Neural cell (in vitro differentiated cells): ENCODE measurements around the gene SIDT1.

Experiments used
- POLR2AphosphoS5 ChIP-seq: IDR thresholded peaks from 2 replicates; pipeline ENCODE4 v1.6.1; 2012
- TAF1 ChIP-seq: IDR thresholded peaks from 2 replicates; pipeline ENCODE4 v1.6.1; 2012; ENCODE audit warnings: low read depth
- TF ChIP-seq, protein P1 (sequence below): fragments of 450-650 bp; IDR thresholded peaks from 2 replicates; pipeline ENCODE4 v1.5.1; 2014; ENCODE audit warnings: antibody characterized with exemption, mild to moderate bottlenecking, moderate library complexity; ENCODE audit not compliant: poor library complexity, severe bottlenecking
- TF ChIP-seq, protein P2 (sequence below): IDR thresholded peaks from 2 replicates; pipeline ENCODE4 v1.6.1; 2012; ENCODE audit warnings: borderline replicate concordance

GRCh38 chr3:113556316-113556945 is 24.1 kb downstream of the SIDT1 start:
- TF ChIP-seq, protein P1, sequence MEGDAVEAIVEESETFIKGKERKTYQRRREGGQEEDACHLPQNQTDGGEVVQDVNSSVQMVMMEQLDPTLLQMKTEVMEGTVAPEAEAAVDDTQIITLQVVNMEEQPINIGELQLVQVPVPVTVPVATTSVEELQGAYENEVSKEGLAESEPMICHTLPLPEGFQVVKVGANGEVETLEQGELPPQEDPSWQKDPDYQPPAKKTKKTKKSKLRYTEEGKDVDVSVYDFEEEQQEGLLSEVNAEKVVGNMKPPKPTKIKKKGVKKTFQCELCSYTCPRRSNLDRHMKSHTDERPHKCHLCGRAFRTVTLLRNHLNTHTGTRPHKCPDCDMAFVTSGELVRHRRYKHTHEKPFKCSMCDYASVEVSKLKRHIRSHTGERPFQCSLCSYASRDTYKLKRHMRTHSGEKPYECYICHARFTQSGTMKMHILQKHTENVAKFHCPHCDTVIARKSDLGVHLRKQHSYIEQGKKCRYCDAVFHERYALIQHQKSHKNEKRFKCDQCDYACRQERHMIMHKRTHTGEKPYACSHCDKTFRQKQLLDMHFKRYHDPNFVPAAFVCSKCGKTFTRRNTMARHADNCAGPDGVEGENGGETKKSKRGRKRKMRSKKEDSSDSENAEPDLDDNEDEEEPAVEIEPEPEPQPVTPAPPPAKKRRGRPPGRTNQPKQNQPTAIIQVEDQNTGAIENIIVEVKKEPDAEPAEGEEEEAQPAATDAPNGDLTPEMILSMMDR = no peak
- TF ChIP-seq, protein P2, sequence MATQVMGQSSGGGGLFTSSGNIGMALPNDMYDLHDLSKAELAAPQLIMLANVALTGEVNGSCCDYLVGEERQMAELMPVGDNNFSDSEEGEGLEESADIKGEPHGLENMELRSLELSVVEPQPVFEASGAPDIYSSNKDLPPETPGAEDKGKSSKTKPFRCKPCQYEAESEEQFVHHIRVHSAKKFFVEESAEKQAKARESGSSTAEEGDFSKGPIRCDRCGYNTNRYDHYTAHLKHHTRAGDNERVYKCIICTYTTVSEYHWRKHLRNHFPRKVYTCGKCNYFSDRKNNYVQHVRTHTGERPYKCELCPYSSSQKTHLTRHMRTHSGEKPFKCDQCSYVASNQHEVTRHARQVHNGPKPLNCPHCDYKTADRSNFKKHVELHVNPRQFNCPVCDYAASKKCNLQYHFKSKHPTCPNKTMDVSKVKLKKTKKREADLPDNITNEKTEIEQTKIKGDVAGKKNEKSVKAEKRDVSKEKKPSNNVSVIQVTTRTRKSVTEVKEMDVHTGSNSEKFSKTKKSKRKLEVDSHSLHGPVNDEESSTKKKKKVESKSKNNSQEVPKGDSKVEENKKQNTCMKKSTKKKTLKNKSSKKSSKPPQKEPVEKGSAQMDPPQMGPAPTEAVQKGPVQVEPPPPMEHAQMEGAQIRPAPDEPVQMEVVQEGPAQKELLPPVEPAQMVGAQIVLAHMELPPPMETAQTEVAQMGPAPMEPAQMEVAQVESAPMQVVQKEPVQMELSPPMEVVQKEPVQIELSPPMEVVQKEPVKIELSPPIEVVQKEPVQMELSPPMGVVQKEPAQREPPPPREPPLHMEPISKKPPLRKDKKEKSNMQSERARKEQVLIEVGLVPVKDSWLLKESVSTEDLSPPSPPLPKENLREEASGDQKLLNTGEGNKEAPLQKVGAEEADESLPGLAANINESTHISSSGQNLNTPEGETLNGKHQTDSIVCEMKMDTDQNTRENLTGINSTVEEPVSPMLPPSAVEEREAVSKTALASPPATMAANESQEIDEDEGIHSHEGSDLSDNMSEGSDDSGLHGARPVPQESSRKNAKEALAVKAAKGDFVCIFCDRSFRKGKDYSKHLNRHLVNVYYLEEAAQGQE = no peak
- TF ChIP-seq POLR2AphosphoS5 = no peak
- TF ChIP-seq TAF1 = no peak
